ENCODE results near the gene INPP5J.

The INPP5J gene

GRCh38 chr22:31184015-31184414 lies 61.2 kb downstream of the INPP5J start:
- Histone ChIP-seq H3K27ac (no peak overlapping the region), H3K79me2 (ENCODE audit: insufficient read depth, low read depth) (no peaks in the 10 kb centered on the region), H4K20me1 (ENCODE audit: insufficient read depth) (no peaks in the 10 kb centered on the region), H3K4me2 (no peak overlapping the region), H3K4me1 (ENCODE audit: low read depth, poor library complexity, severe bottlenecking) (no peaks in the 10 kb centered on the region), H3K9ac (no peak overlapping the region), H2AFZ (ENCODE audit: low read depth) (no peak overlapping the region), H3K27me3 (ENCODE audit: insufficient read depth, low read depth) (no peaks in the 10 kb centered on the region), H3K36me3 (ENCODE audit: insufficient read depth) (no peaks in the 10 kb centered on the region), H3K4me3 (IDR thresholded peaks at IDR 0.05; ENCODE audit: insufficient read depth, low read depth, low read length) (no peak overlapping the region)
- TF ChIP-seq CTCF (conservative IDR thresholded peaks at IDR 0.05; ENCODE audit: low read depth, low read length) = no peak
